A204.1 (cell line): Measurements from ENCODE around the gene UBR4.
"Not testable (repeated sequence)": the region's sequence is repeated elsewhere in the genome, so short reads cannot be mapped to it uniquely, and the experiment has no call there.

Experiments used
- FAIRE-seq: peaks from 2 replicates; lab custom pipeline; 2012; peaks lifted over from hg19 to GRCh38; lab: Jason Lieb, UNC

UBR4 gene

GRCh38 chr1:19190468-19190867 lies 19.6 kb downstream of the UBR4 start:
- no peak for FAIRE-seq

- no peak for FAIRE-seq
These were observed 20.8 kb downstream of the UBR4 start for GRCh38 chr1:19189270-19189669.

- no peak for FAIRE-seq
These were observed 22.2 kb downstream of the UBR4 start for GRCh38 chr1:19187852-19188251.

- FAIRE-seq: no peak
These were observed 24.1 kb downstream of the UBR4 start for GRCh38 chr1:19186001-19186400.

- FAIRE-seq: no peak
These were observed 27.8 kb downstream of the UBR4 start for GRCh38 chr1:19182223-19182622.

GRCh38 chr1:19180265-19180657 lies 29.8 kb downstream of the UBR4 start:
- not testable (repeated sequence) for FAIRE-seq

- FAIRE-seq: no peak
These were observed 30.3 kb downstream of the UBR4 start for GRCh38 chr1:19179597-19180264.

- FAIRE-seq: no peak
These were observed 31.2 kb downstream of the UBR4 start for GRCh38 chr1:19178734-19179398.

GRCh38 chr1:19177811-19178210 lies 32.3 kb downstream of the UBR4 start:
- no peak for FAIRE-seq

GRCh38 chr1:19169642-19170041 lies 40.4 kb downstream of the UBR4 start:
- no peak for FAIRE-seq

- FAIRE-seq: no peak
These were observed 42.9 kb downstream of the UBR4 start for GRCh38 chr1:19167140-19167539.

- no peak for FAIRE-seq
These were observed 44.0 kb downstream of the UBR4 start for GRCh38 chr1:19166066-19166465.

- FAIRE-seq: no peak
These were observed 44.6 kb downstream of the UBR4 start for GRCh38 chr1:19165501-19165900.

- no peak for FAIRE-seq
These were observed 45.6 kb downstream of the UBR4 start for GRCh38 chr1:19164274-19165015.

GRCh38 chr1:19163261-19163660 lies 46.8 kb downstream of the UBR4 start:
- no peak for FAIRE-seq

- FAIRE-seq: no peak
These were observed 49.2 kb downstream of the UBR4 start for GRCh38 chr1:19160831-19161230.

GRCh38 chr1:19157653-19158052 lies 52.4 kb downstream of the UBR4 start:
- no peak for FAIRE-seq

GRCh38 chr1:19156676-19157075 lies 53.4 kb downstream of the UBR4 start:
- no peak for FAIRE-seq

GRCh38 chr1:19154876-19155275 lies 55.2 kb downstream of the UBR4 start:
- FAIRE-seq: no peak

GRCh38 chr1:19153169-19153568 lies 56.9 kb downstream of the UBR4 start:
- no peak for FAIRE-seq

- FAIRE-seq: no peak
These were observed 58.5 kb downstream of the UBR4 start for GRCh38 chr1:19151537-19151936.

GRCh38 chr1:19149736-19150135 lies 60.3 kb downstream of the UBR4 start:
- FAIRE-seq: no peak

GRCh38 chr1:19140465-19140864 lies 69.6 kb downstream of the UBR4 start:
- no peak for FAIRE-seq

- FAIRE-seq: no peak
These were observed 70.4 kb downstream of the UBR4 start for GRCh38 chr1:19139711-19140110.
